Stimulated activated CD8-positive, alpha-beta memory T cell treated with anti-CD3 and anti-CD28 coated beads, Interleukin-4, amount 100 ng/mL, for 24 hours (primary cell): ENCODE data around the gene OR2A25.
"Not testable (repeated sequence)": the region's sequence is repeated elsewhere in the genome, so short reads cannot be mapped to it uniquely, and the experiment has no call there.

Experiments
- DNase-seq: peaks from one replicate; pipeline ENCODE4 v3.0.0-alpha.2; 2020; ENCODE audit warnings: low read depth

Gene OR2A25

GRCh38 chr7:144069511-144069910 lies at the start of gene OR2A25:
TSS of gene OR2A25 (plus strand) at chr7:144069811. CDS start at chr7:144074220, 4,409 bp downstream.
- no peak for DNase-seq

- DNase-seq = no peak
Measured at GRCh38 chr7:144020340-144020739, 49.3 kb upstream of the OR2A25 start.

GRCh38 chr7:144022169-144022568 lies 47.4 kb upstream of the OR2A25 start:
- no peak for DNase-seq

- DNase-seq = no peak
Measured at GRCh38 chr7:144023171-144023827, 46.3 kb upstream of the OR2A25 start.

GRCh38 chr7:144024213-144024612 lies 45.4 kb upstream of the OR2A25 start:
- no peak for DNase-seq

GRCh38 chr7:144026203-144026883 lies 43.3 kb upstream of the OR2A25 start:
- DNase-seq = no peak

- no peak for DNase-seq
Measured at GRCh38 chr7:144027070-144027469, 42.5 kb upstream of the OR2A25 start.

GRCh38 chr7:144027974-144028373 lies 41.6 kb upstream of the OR2A25 start:
- DNase-seq = no peak

- DNase-seq = no peak
Measured at GRCh38 chr7:144028547-144028946, 41.1 kb upstream of the OR2A25 start.

GRCh38 chr7:144032516-144032915 lies 37.1 kb upstream of the OR2A25 start:
- DNase-seq = no peak

GRCh38 chr7:144032985-144033709 lies 36.5 kb upstream of the OR2A25 start:
- no peak for DNase-seq

GRCh38 chr7:144035385-144035784 lies 34.2 kb upstream of the OR2A25 start:
- no peak for DNase-seq

- DNase-seq = no peak
Measured at GRCh38 chr7:144036302-144036885, 33.2 kb upstream of the OR2A25 start.

- DNase-seq = no peak
Measured at GRCh38 chr7:144037414-144038035, 32.1 kb upstream of the OR2A25 start.

GRCh38 chr7:144038887-144039286 lies 30.7 kb upstream of the OR2A25 start:
- DNase-seq = no peak

GRCh38 chr7:144048648-144049047 lies 21.0 kb upstream of the OR2A25 start, which contains the start of gene OR2A5:
TSS of gene OR2A5 (plus strand) at chr7:144048948. CDS start at chr7:144050402, 1,454 bp downstream.
- DNase-seq = no peak

- DNase-seq = no peak
Measured at GRCh38 chr7:144049491-144049890, 20.1 kb upstream of the OR2A25 start.

- DNase-seq = no peak
Measured at GRCh38 chr7:144050093-144050492, 19.5 kb upstream of the OR2A25 start.

- not testable (repeated sequence) for DNase-seq
Measured at GRCh38 chr7:144050884-144051283, 18.7 kb upstream of the OR2A25 start.

GRCh38 chr7:144057954-144058353 lies 11.7 kb upstream of the OR2A25 start:
- no peak for DNase-seq

- DNase-seq = no peak
Measured at GRCh38 chr7:144063710-144064109, 5.9 kb upstream of the OR2A25 start.

GRCh38 chr7:144069953-144070352 lies 342 bp downstream of the OR2A25 start:
- DNase-seq = no peak
